Activated T-cell treated with anti-CD3 and anti-CD28 coated beads, Interleukin-2, amount 50 U/mL, for 72 hours (primary cell): ENCODE results near the gene ACAP2. TPM values are rescaled to one million over a fixed set of nuclear protein-coding genes. Genes with fewer than 3 reads are reported as not detected.
"Not testable (repeated sequence)": the region's sequence is repeated elsewhere in the genome, so short reads cannot be mapped to it uniquely, and the experiment has no call there.

Experiments used
- ATAC-seq, 2 donors: fragments of 150-1000 bp; cut with Tn5 transposase; replicated peaks in 1 of 2; 2 replicates each; pipeline ENCODE4 v1.10.0; 2021; ENCODE audit warnings: moderate library complexity in 2 of 2, mild to moderate bottlenecking in 1 of 2
- DNase-seq, 2 donors: peaks; one replicate each; pipeline ENCODE4 v3.0.0; 2021 to 2022; ENCODE audit warnings: mixed read lengths in 1 of 2
- H3K27ac Mint-ChIP-seq: one replicate; pipeline ENCODE4 v1.8.0; 2022; ENCODE audit warnings: mild to moderate bottlenecking, moderate library complexity, mixed read lengths
- H3K27me3 Mint-ChIP-seq: one replicate; pipeline ENCODE4 v1.8.0; 2022; ENCODE audit warnings: low read depth, mixed read lengths
- H3K36me3 Mint-ChIP-seq, 2 donors: one replicate each; pipeline ENCODE4 v1.8.0; 2022; ENCODE audit warnings: mixed read lengths in 2 of 2, mild to moderate bottlenecking in 1 of 2; ENCODE audit not compliant: insufficient read depth in 2 of 2
- H3K4me1 Mint-ChIP-seq: one replicate; pipeline ENCODE4 v1.8.0; 2022; ENCODE audit warnings: low read depth, mixed read lengths
- H3K4me3 Mint-ChIP-seq, 2 donors: one replicate each; pipeline ENCODE4 v1.8.0; 2022; ENCODE audit warnings: mild to moderate bottlenecking in 2 of 2, mixed read lengths in 2 of 2, moderate library complexity in 2 of 2
- H3K9me3 Mint-ChIP-seq, 2 donors: one replicate each; pipeline ENCODE4 v1.8.0; 2022; ENCODE audit warnings: mixed read lengths in 2 of 2
- total RNA-seq, 2 donors: library from RNA; stranded (reverse); gene quantifications; one replicate each; pipeline ENCODE4 v1.2.3, GENCODE V29; 2022

ACAP2 gene
- total RNA-seq, 2 donors from 2014 or later: 63.0 to 67.5 TPM

- H3K9me3 Mint-ChIP-seq, ATAC-seq, H3K36me3 Mint-ChIP-seq, H3K27me3 Mint-ChIP-seq, H3K27ac Mint-ChIP-seq, DNase-seq, H3K4me3 Mint-ChIP-seq: not testable (repeated sequence)
- H3K4me1 Mint-ChIP-seq: peaks cover 38% of the 10 kb centered on the region
These were observed 44.4 kb downstream of the ACAP2 start for GRCh38 chr3:195398460-195398859.

- Mint-ChIP-seq H3K4me3 (no peak overlapping the region), H3K9me3 (no peaks in the 10 kb centered on the region), H3K27ac (no peak overlapping the region), H3K36me3 (no peaks in the 10 kb centered on the region), H3K27me3 (no peaks in the 10 kb centered on the region), H3K4me1 (peaks cover 40% of the 10 kb centered on the region)
- ATAC-seq: no peak
- no peak for DNase-seq
These were observed 45.3 kb downstream of the ACAP2 start for GRCh38 chr3:195397524-195397923.

DNA sequence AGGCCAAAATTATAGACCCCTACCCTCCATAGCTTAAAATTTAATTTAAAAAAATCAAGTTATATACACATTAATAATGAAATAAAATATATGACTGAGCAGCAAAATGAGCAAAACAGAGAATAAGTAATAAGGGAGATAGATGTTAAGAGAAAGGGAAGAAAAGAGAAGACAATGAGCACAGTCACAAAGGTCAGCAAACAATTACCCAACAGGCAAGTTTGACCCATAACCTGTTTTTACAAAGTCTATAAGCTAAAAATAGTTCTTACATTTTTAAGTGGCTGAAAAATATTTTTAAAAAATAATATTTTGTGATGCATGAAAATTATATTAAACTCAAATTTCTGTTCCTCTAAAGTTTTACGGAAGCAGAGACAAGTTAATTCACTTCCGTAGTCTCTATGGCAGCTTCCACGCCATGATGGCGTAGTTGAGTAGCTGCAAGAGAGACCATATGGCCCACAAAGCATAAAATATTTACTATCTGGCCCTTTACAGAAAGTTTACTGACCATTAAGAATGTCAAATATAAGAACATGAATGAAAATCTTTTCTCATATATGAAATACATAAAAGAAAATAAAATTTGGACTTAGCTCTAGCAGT is 47.5 kb downstream of the ACAP2 start:
- Mint-ChIP-seq H3K27me3 (no peaks in the 10 kb centered on the region), H3K4me3 (no peak overlapping the region), H3K27ac (no peak overlapping the region), H3K9me3 (no peaks in the 10 kb centered on the region), H3K36me3 (no peaks in the 10 kb centered on the region), H3K4me1 (peaks cover 29% of the 10 kb centered on the region)
- no peak for DNase-seq
- ATAC-seq: no peak

GRCh38 chr3:195394700-195395099 is 48.1 kb downstream of the ACAP2 start:
- H3K9me3 Mint-ChIP-seq: no peaks in the 10 kb centered on the region
- no peak for DNase-seq
- H3K27me3 Mint-ChIP-seq: no peaks in the 10 kb centered on the region
- H3K27ac Mint-ChIP-seq: no peak overlapping the region
- no peaks in the 10 kb centered on the region for H3K36me3 Mint-ChIP-seq
- peaks cover 28% of the 10 kb centered on the region for H3K4me1 Mint-ChIP-seq
- H3K4me3 Mint-ChIP-seq: no peak overlapping the region
- no peak for ATAC-seq

GRCh38 chr3:195394024-195394423 is 48.8 kb downstream of the ACAP2 start:
- ATAC-seq (no peak), DNase-seq (no peak)
- no peak overlapping the region for H3K4me3 Mint-ChIP-seq
- no peak overlapping the region for H3K27ac Mint-ChIP-seq
- H3K4me1 Mint-ChIP-seq: peaks cover 28% of the 10 kb centered on the region
- H3K36me3 Mint-ChIP-seq: no peaks in the 10 kb centered on the region
- no peaks in the 10 kb centered on the region for H3K27me3 Mint-ChIP-seq
- no peaks in the 10 kb centered on the region for H3K9me3 Mint-ChIP-seq

- no peak overlapping the region for H3K27ac Mint-ChIP-seq
- no peaks in the 10 kb centered on the region for H3K9me3 Mint-ChIP-seq
- no peaks in the 10 kb centered on the region for H3K27me3 Mint-ChIP-seq
- H3K4me1 Mint-ChIP-seq: peaks cover 5% of the 10 kb centered on the region
- DNase-seq (no peak), ATAC-seq (no peak)
- no peaks in the 10 kb centered on the region for H3K36me3 Mint-ChIP-seq
- H3K4me3 Mint-ChIP-seq: no peak overlapping the region
These were observed 54.4 kb downstream of the ACAP2 start for GRCh38 chr3:195388380-195388779.

DNA sequence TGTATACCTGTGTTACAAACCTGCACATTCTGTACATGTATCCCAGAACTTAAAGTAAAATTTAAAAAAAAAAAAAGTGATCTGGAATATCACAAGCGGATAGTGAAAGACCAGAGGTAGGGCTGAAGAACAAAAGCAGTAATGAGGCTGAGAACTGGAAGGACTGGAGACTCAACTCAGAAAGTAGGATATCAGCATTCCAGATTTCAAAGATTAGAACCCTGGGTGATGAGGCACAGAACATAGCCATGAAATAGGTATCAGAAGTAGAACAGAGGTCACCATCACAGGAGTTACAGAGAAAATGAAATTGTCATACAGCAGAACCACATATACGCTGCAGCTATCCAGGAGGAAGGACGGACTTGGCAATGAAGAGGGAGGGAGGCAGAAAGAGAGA is 56.1 kb downstream of the ACAP2 start:
- no peaks in the 10 kb centered on the region for H3K4me1 Mint-ChIP-seq
- H3K9me3 Mint-ChIP-seq: no peaks in the 10 kb centered on the region
- H3K27me3 Mint-ChIP-seq: no peaks in the 10 kb centered on the region
- ATAC-seq (no peak), DNase-seq (no peak)
- H3K27ac Mint-ChIP-seq: no peak overlapping the region
- no peaks in the 10 kb centered on the region for H3K36me3 Mint-ChIP-seq
- H3K4me3 Mint-ChIP-seq: no peak overlapping the region

- no peaks in the 10 kb centered on the region for H3K36me3 Mint-ChIP-seq
- no peak overlapping the region for H3K4me3 Mint-ChIP-seq
- no peaks in the 10 kb centered on the region for H3K4me1 Mint-ChIP-seq
- DNase-seq (no peak), ATAC-seq (no peak)
- H3K9me3 Mint-ChIP-seq: no peaks in the 10 kb centered on the region
- no peak overlapping the region for H3K27ac Mint-ChIP-seq
- no peaks in the 10 kb centered on the region for H3K27me3 Mint-ChIP-seq
These were observed 57.3 kb downstream of the ACAP2 start for GRCh38 chr3:195385526-195385925.

DNA sequence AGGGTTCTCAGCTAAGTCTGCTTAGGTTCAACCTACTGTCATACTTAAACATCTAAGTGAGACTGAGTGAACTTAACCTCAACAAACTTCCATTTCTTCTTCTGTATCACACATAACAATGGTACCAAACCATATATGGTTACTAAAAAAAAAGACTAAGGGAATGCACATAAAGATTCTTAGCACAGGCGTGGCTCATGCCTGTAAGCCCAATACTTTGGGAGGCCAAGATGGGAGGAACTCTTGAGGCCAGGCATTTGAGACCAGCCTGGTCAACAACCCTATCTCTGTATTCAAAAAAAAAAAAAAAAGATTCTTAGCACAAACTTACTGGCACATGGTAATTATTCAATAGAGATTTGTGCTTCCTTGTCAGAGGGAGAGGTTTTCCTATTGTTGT is 57.9 kb downstream of the ACAP2 start:
- no peak for DNase-seq
- Mint-ChIP-seq H3K4me1 (no peaks in the 10 kb centered on the region), H3K27ac (no peak overlapping the region), H3K36me3 (no peaks in the 10 kb centered on the region), H3K27me3 (no peaks in the 10 kb centered on the region), H3K9me3 (no peaks in the 10 kb centered on the region), H3K4me3 (no peak overlapping the region)
- no peak for ATAC-seq

- Mint-ChIP-seq H3K4me3 (no peak overlapping the region), H3K4me1 (peaks cover 7% of the 10 kb centered on the region), H3K27me3 (no peaks in the 10 kb centered on the region), H3K27ac (no peak overlapping the region), H3K9me3 (no peaks in the 10 kb centered on the region), H3K36me3 (peaks cover 2 to 3% of the 10 kb centered on the region in 2 donors)
- ATAC-seq: no peak
- DNase-seq: no peak
These were observed 70.6 kb downstream of the ACAP2 start for GRCh38 chr3:195372220-195372619.

DNA sequence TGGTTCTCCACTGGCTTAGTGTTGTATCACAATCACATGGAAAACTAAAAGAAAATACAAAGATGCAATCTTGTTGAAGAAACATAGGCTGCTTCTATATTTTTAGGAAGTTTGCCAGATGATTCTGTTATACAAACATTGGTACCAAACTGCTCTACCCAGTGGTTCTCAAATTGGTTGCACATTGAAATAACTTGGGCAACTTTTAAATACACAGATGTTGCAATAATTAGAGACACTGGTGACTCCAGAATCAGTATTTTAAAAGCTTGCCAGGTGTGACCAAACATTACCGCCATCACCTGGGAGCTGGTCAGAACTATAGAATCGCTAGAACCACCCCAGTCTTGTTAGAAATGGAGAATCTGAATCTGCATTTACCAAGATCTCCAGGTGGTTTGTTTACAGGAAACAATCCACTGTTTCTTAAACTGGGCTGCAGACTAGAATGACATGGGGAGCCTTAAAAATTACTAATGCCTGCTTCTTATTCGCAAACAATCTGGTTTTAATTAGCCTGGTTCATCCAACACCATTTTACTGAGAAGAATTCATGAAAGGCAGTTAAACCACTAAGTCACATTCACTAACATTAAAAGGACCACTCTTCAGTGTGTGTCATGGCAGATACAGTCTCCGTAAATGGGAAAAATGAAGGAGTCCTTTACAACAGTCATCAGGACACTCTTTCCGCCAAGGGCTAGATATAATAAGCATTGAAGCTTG is 76.5 kb downstream of the ACAP2 start:
- ATAC-seq (no peak), DNase-seq (no peak)
- Mint-ChIP-seq H3K4me3 (no peak overlapping the region), H3K27ac (no peak overlapping the region), H3K4me1 (peaks cover 3% of the 10 kb centered on the region), H3K36me3 (peaks cover 6 to 10% of the 10 kb centered on the region in 2 donors), H3K9me3 (peaks cover 0 to 3% of the 10 kb centered on the region in 2 donors), H3K27me3 (no peaks in the 10 kb centered on the region)

GRCh38 chr3:195365371-195365770 is 77.4 kb downstream of the ACAP2 start:
- Mint-ChIP-seq H3K27ac (no peak overlapping the region), H3K36me3 (peaks cover 6 to 10% of the 10 kb centered on the region in 2 donors), H3K9me3 (peaks cover 0 to 3% of the 10 kb centered on the region in 2 donors), H3K27me3 (no peaks in the 10 kb centered on the region), H3K4me1 (peaks cover 11% of the 10 kb centered on the region), H3K4me3 (no peak overlapping the region)
- ATAC-seq (no peak), DNase-seq (no peak)

GRCh38 chr3:195357797-195358196 is 85.0 kb downstream of the ACAP2 start:
- not testable (repeated sequence) for DNase-seq, ATAC-seq, H3K27me3 Mint-ChIP-seq, H3K9me3 Mint-ChIP-seq, H3K4me3 Mint-ChIP-seq, H3K27ac Mint-ChIP-seq
- Mint-ChIP-seq H3K4me1 (peaks cover 27% of the 10 kb centered on the region), H3K36me3 (peaks cover 2 to 18% of the 10 kb centered on the region in 2 donors)
